ENCODE results near the gene NELFCD.
"Not testable (repeated sequence)": the region's sequence is repeated elsewhere in the genome, so short reads cannot be mapped to it uniquely, and the experiment has no call there.

Gene NELFCD

GRCh38 chr20:59008715-59009336 lies 27.8 kb downstream of the NELFCD start:
- Histone ChIP-seq H3K27ac (ENCODE audit: low read length) (no peak overlapping the region), H3K36me3 (ENCODE audit: insufficient read depth, low read length) (no peaks in the 10 kb centered on the region), H3K4me2 (ENCODE audit: insufficient read depth, low read length) (no peak overlapping the region), H4K20me1 (ENCODE audit: insufficient read depth, low read length) (0 out of 2 replicates have a peak, but pooled peaks cover 10% of the 10 kb centered on the region), H3K27me3 (ENCODE audit: insufficient read depth, low read length, poor library complexity) (no peaks in the 10 kb centered on the region), H3K79me2 (ENCODE audit: insufficient read depth, low read length) (no peaks in the 10 kb centered on the region), H3K9me3 (ENCODE audit: insufficient read depth, low read length, severe bottlenecking) (no peaks in the 10 kb centered on the region), H3K4me3 (ENCODE audit: low read depth in 1 of 2, low read length in 2 of 2) (no peak overlapping the region), H3K4me1 (ENCODE audit: insufficient read depth, low read length) (peaks cover 15% of the 10 kb centered on the region), H3K9ac (ENCODE audit: low read depth, low read length) (no peak overlapping the region), H2AFZ (ENCODE audit: low read depth, low read length) (no peak overlapping the region)
- TF ChIP-seq, protein P1, sequence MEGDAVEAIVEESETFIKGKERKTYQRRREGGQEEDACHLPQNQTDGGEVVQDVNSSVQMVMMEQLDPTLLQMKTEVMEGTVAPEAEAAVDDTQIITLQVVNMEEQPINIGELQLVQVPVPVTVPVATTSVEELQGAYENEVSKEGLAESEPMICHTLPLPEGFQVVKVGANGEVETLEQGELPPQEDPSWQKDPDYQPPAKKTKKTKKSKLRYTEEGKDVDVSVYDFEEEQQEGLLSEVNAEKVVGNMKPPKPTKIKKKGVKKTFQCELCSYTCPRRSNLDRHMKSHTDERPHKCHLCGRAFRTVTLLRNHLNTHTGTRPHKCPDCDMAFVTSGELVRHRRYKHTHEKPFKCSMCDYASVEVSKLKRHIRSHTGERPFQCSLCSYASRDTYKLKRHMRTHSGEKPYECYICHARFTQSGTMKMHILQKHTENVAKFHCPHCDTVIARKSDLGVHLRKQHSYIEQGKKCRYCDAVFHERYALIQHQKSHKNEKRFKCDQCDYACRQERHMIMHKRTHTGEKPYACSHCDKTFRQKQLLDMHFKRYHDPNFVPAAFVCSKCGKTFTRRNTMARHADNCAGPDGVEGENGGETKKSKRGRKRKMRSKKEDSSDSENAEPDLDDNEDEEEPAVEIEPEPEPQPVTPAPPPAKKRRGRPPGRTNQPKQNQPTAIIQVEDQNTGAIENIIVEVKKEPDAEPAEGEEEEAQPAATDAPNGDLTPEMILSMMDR (IDR thresholded peaks at IDR 0.05; ENCODE audit: borderline replicate concordance, extremely low read depth, low read length, poor library complexity, severe bottlenecking): no peak
- no peak for TF ChIP-seq EZH2 (IDR thresholded peaks at IDR 0.05; ENCODE audit: borderline replicate concordance, low read depth, low read length, severe bottlenecking)
- no peak for DNase-seq
- no peak for ATAC-seq (ENCODE audit: insufficient read depth, low read depth)

DNA sequence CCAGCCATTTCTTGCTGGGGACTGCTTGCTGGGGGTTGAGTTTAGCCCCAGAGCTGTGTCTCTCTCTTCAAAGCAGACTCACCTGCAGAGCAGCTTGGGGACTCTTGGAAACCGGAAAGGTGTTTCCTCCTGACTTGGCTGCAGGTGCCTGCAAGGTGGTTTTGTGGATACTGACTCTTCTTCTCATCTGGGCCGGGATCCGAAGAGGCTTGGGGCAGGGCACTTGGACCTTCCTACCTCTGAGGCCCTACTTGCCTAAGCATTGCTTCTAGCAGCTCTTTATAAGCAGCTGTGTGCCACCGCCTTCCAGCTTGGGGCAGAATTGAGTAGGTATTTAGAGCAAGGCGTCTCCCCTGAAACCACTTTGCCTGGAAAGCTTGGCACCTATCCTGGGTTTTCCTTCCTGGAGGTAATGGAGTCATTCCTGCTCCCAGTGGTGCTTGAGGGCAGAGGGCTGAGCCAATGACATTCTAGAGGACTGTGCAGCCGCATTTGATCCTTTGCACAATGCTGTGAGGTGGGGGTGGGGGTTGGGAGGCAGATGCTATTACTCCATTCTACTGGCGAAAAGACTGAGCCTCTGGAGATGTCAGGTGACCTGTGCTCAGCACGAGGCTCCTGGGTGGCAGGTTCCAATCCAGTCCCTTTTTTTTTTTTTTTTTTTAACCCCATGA lies 29.4 kb downstream of the NELFCD start:
- no peak for ATAC-seq (ENCODE audit: insufficient read depth, low read depth)
- no peak overlapping the region for H3K4me2 ChIP-seq (ENCODE audit: insufficient read depth, low read length)

DNA sequence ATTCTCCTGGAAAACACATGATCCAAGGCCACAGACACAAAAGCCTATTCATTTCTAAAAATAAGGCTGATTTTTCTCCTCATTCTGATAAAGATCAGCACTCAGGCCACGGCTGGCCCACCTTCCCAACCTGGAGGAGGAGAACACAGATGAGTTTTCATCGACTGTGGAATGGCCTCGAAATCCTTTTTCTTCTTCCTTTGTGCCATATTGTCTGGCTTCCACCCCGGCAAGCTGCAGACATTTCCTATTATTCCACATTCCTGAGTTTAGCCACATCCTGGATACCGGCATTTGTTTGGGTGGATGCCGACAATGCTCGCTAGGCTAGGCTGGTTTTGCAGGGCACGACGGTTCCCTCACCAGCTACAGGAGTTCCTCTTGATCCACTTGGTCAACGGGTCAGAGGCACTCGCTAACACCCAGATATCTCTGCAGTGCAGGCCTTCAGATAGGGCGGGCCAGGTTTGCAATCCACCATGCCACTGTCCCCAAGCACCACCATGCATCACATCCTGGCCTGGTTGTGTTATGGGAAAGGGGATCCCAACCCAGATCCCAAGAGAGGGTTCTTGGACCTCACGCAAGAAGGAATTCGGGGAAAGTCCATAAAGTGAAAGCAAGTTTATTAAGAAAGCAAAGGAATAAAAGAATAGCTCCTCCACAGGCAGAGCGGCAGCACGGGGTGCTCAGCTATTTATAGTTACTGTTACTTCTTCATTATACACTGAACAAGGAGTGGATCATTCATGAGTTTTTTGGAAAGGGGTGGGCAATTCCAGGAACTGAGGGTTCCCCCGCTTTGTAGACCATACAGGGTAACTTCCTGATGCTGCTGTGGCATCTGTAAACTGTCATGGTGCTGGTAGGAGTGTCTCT lies 30.2 kb downstream of the NELFCD start:
- H3K9me3 ChIP-seq (ENCODE audit: insufficient read depth, low read length, severe bottlenecking): no peaks in the 10 kb centered on the region
- TF ChIP-seq, protein P1 (IDR thresholded peaks at IDR 0.05; ENCODE audit: borderline replicate concordance, extremely low read depth, low read length, poor library complexity, severe bottlenecking): no peak
- no peak for TF ChIP-seq EZH2 (IDR thresholded peaks at IDR 0.05; ENCODE audit: borderline replicate concordance, low read depth, low read length, severe bottlenecking)
- peak; percentile 34 for DNase-seq
- H3K4me2 ChIP-seq (ENCODE audit: insufficient read depth, low read length): no peak overlapping the region
- no peaks in the 10 kb centered on the region for H3K27me3 ChIP-seq (ENCODE audit: insufficient read depth, low read length, poor library complexity)
- H4K20me1 ChIP-seq (ENCODE audit: insufficient read depth, low read length): 0 out of 2 replicates have a peak, but pooled peaks cover 4% of the 10 kb centered on the region
- H3K79me2 ChIP-seq (ENCODE audit: insufficient read depth, low read length): no peaks in the 10 kb centered on the region
- no peaks in the 10 kb centered on the region for H3K4me1 ChIP-seq (ENCODE audit: insufficient read depth, low read length)
- peak; percentile 51; the same call in 2 of the 3 replicates for ATAC-seq (ENCODE audit: insufficient read depth, low read depth)
- no peak overlapping the region for H3K4me3 ChIP-seq (ENCODE audit: low read depth in 1 of 2, low read length in 2 of 2)
- H2AFZ ChIP-seq (ENCODE audit: low read depth, low read length): no peak overlapping the region
- no peak overlapping the region for H3K9ac ChIP-seq (ENCODE audit: low read depth, low read length)
- no peak overlapping the region for H3K27ac ChIP-seq (ENCODE audit: low read length)
- H3K36me3 ChIP-seq (ENCODE audit: insufficient read depth, low read length): no peaks in the 10 kb centered on the region

More for the DNA sequence above, 29.4 kb downstream of the NELFCD start:
- no peak overlapping the region for H3K4me3 ChIP-seq (ENCODE audit: low read depth in 1 of 2, low read length in 2 of 2)
- TF ChIP-seq, protein P1 (IDR thresholded peaks at IDR 0.05; ENCODE audit: borderline replicate concordance, extremely low read depth, low read length, poor library complexity, severe bottlenecking): no peak
- no peak for TF ChIP-seq EZH2 (IDR thresholded peaks at IDR 0.05; ENCODE audit: borderline replicate concordance, low read depth, low read length, severe bottlenecking)
- H2AFZ ChIP-seq (ENCODE audit: low read depth, low read length): no peak overlapping the region
- H3K4me1 ChIP-seq (ENCODE audit: insufficient read depth, low read length): peaks cover 4% of the 10 kb centered on the region
- no peak for DNase-seq
- H3K79me2 ChIP-seq (ENCODE audit: insufficient read depth, low read length): no peaks in the 10 kb centered on the region
- no peaks in the 10 kb centered on the region for H3K36me3 ChIP-seq (ENCODE audit: insufficient read depth, low read length)
- no peak overlapping the region for H3K27ac ChIP-seq (ENCODE audit: low read length)
- no peaks in the 10 kb centered on the region for H3K9me3 ChIP-seq (ENCODE audit: insufficient read depth, low read length, severe bottlenecking)
- H3K9ac ChIP-seq (ENCODE audit: low read depth, low read length): no peak overlapping the region
- H4K20me1 ChIP-seq (ENCODE audit: insufficient read depth, low read length): 0 out of 2 replicates have a peak, but pooled peaks cover 10% of the 10 kb centered on the region
- H3K27me3 ChIP-seq (ENCODE audit: insufficient read depth, low read length, poor library complexity): no peaks in the 10 kb centered on the region

DNA sequence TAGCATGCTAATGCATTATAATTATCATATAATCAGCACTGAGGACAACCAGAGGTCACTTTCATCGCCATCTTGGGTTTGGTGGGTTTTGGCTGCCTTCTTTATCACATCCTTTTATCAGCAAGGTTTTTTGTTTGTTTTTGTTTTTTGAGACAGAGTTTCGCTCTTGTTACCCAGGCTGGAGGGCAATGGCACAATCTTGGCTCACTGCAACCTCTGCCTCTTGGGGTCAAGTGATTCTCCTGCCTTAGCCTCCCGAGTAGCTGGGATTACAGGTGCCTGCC lies 30.8 kb downstream of the NELFCD start:
- not testable (repeated sequence) for H2AFZ ChIP-seq (ENCODE audit: low read depth, low read length); H3K4me2 ChIP-seq (ENCODE audit: insufficient read depth, low read length); H3K9me3 ChIP-seq (ENCODE audit: insufficient read depth, low read length, severe bottlenecking); H3K36me3 ChIP-seq (ENCODE audit: insufficient read depth, low read length); H3K4me3 ChIP-seq (ENCODE audit: low read depth in 1 of 2, low read length in 2 of 2); H4K20me1 ChIP-seq (ENCODE audit: insufficient read depth, low read length); H3K27ac ChIP-seq (ENCODE audit: low read length); H3K9ac ChIP-seq (ENCODE audit: low read depth, low read length); H3K79me2 ChIP-seq (ENCODE audit: insufficient read depth, low read length); H3K27me3 ChIP-seq (ENCODE audit: insufficient read depth, low read length, poor library complexity); DNase-seq; H3K4me1 ChIP-seq (ENCODE audit: insufficient read depth, low read length); ATAC-seq (ENCODE audit: insufficient read depth, low read depth)
